GM21717 (cell line): ENCODE results near the gene MARS2.
"Not testable (repeated sequence)": the region's sequence is repeated elsewhere in the genome, so short reads cannot be mapped to it uniquely, and the experiment has no call there.

Experiments used
- ATAC-seq: cut with Tn5 transposase; IDR thresholded peaks from one replicate; pipeline ENCODE4 v1.9.1; 2021; ENCODE audit warnings: mild to moderate bottlenecking, moderate library complexity; ENCODE audit not compliant: unreplicated experiment

Gene MARS2

GRCh38 chr2:197705121-197705911, at the start of gene MARS2:
Gene MARS2, plus strand, starts transcription at chr2:197705369. Its CDS starts 37 bp downstream, at chr2:197705406.
- peak; percentile 85 for ATAC-seq

DNA sequence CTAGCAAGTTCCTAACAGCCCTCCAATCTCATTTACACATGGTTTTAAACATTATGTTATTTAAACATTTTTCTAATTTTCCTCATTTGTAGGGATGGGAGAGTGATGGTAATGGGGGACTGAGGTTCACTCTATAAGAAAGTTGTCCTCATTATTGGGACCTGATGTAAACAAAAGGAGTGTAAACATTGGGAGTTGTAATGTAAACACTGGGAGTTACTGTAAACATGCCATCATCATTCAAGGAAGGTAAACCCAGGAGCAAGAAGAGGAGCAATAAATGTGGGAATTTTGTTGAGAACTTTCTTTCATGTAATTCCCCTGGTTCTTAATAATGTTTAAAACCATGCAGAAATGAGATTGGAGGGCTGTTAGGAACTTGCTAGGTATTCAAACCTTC, 47.6 kb upstream of the MARS2 start:
- no peak for ATAC-seq

DNA sequence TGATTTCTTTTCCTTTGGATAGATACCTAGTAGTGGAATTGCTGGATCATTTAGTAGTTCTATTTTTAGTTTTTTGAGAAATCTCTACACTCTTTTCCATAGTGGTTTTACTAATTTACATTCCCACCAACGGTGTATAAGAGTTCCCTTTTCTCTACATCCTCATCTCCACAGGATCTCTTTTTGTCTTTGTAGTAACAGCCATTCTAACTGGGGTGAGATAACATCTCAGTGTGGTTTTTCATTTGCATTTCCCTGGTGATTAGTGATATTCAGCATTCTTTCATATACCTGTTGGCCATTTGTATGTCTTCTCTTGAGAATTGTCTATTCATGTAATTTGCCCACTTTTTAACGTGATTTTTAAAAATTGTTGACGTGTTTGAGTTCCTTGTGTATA, 43.5 kb upstream of the MARS2 start:
- ATAC-seq: no peak

- ATAC-seq: no peak
These were observed 38.9 kb upstream of the MARS2 start for GRCh38 chr2:197666277-197666676.

- ATAC-seq: no peak
These were observed 36.9 kb upstream of the MARS2 start for GRCh38 chr2:197668296-197668695.

DNA sequence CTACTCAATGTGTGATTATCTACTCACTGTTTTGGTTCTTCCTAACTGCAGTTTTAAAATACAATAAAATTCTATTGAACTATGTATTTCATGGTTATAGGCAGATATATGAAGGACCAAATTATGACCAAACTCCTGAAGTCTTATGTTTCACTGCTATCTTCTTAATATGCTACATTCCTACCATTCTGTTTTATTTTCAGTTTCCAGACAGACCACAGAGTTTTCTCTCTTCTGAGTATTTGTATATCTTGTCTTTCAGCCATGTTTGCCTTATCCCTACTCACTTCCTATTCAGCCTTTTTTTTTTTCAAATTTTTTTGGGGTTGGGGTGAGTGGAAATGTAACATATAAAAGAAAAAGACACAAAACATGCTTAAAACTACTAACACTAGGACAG, 36.1 kb upstream of the MARS2 start:
- peak; percentile 62 for ATAC-seq

- ATAC-seq: no peak
These were observed 32.7 kb upstream of the MARS2 start for GRCh38 chr2:197672371-197672893.

GRCh38 chr2:197673106-197673505, 32.1 kb upstream of the MARS2 start:
- ATAC-seq: no peak

- ATAC-seq: no peak
These were observed 31.6 kb upstream of the MARS2 start for GRCh38 chr2:197673606-197674005.

DNA sequence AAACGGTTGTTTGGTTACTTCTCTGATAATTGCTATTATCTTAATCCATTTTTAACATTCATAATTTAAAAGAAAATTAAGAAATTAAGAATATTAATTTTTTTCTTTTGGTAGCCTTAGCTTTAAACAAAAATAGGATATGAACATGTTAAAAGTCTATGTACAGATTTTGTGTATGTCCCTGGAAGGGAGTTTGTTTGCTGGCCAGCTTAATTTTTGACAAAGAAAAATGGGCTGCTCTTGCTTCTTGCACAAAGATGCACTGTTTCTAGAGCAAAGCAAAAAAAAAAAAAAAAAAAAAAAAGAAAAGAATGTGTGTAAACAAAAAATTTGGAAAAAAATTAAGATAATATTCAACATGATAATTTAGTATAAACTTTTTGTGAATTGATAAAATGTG, 31.1 kb upstream of the MARS2 start:
- ATAC-seq: no peak

GRCh38 chr2:197674591-197674990, 30.6 kb upstream of the MARS2 start:
- no peak for ATAC-seq

DNA sequence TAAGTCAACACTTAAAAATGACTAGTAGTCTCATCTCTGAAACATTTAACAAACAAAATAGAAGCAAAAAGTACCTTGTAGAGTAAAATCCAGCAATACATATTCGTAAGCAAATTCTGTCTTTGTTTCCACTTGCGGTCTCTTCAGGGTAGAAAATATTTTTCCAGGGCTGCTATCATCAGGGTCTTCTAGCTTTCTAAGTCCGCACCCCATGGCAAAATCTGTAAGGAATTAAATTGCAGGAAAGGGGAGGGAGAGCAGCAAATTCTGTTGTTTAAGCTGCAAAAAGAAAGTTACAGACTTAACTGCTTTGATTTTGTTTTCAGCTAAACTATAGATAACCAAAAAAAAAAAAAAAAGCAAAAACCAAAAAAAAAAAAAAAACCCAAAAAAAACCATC, 29.9 kb upstream of the MARS2 start, which contains the start of gene RFTN2:
Gene RFTN2 (minus strand): TSS at position 342 of the 400 bp plus-strand sequence. CDS start 129 bp downstream, at position 213.
- no peak for ATAC-seq

DNA sequence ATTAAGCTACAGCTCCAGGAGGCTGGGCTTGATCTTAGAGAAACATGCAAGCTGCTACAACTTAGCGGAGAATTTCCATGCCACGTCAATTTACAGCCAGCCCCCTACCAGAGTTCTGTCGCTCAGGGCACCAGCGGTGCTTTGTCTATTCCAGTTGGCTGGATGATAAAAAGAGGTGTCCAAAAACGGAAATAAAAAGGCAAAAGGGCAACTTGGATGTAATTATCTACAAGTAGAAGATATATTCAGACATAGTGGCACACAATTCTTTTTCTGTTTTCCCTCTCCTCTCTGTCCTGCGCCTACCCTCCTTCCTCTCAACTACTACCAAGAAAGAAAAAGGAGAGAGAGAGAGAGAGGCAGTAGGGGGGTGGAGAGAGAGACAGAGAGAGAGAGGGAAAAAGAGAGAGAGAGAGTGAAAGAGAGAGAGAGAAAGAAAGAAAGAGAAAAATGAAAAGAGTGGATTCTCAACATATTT, 29.4 kb upstream of the MARS2 start:
- ATAC-seq: no peak

DNA sequence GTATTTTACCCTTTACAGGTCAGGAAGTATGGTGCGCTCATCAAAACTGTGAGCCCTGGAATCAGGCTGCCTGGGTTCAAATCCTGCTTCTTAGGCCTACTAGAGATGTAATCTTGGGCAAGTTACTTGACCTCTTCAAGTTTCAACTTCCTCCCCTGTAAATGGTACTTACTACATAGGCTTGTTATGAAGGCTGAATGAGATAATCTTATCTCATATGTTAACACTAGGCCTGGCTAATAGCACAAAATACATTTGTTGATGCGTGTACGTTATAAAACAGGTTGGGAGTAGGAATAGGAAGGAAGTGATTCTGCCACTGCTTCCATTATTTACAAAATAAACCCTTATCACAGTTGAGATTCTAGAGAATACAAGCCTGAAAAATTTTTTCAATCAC, 28.1 kb upstream of the MARS2 start:
- ATAC-seq: no peak

GRCh38 chr2:197677483-197677882, 27.7 kb upstream of the MARS2 start:
- no peak for ATAC-seq

GRCh38 chr2:197695206-197695605, 10.0 kb upstream of the MARS2 start:
- not testable (repeated sequence) for ATAC-seq

GRCh38 chr2:197695971-197696370, 9.2 kb upstream of the MARS2 start:
- not testable (repeated sequence) for ATAC-seq

DNA sequence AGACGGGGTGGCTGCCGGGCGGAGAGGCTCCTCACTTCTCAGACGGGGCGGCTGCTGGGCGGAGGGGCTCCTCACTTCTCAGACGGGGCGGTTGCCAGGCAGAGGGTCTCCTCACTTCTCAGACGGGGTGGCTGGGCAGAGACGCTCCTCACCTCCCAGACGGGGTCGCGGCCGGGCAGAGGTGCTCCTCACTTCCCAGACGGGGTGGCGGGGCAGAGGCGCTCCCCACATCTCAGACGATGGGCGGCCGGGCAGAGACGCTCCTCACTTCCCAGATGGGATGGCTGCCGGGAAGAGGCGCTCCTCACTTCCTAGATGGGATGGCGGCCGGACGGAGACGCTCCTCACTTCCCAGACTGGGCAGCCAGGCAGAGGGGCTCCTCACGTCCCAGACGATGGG, 8.6 kb upstream of the MARS2 start:
- ATAC-seq: not testable (repeated sequence)

- not testable (repeated sequence) for ATAC-seq
These were observed 5.4 kb upstream of the MARS2 start for GRCh38 chr2:197699724-197700123.

GRCh38 chr2:197700960-197701359, 4.2 kb upstream of the MARS2 start:
- no peak for ATAC-seq

- ATAC-seq: peak; percentile 31
These were observed 592 bp upstream of the MARS2 start for GRCh38 chr2:197704434-197705120.
